NCI-H460 (cell line): ENCODE results near the gene ACE. TPM values are rescaled to one million over a fixed set of nuclear protein-coding genes. Genes with fewer than 3 reads are reported as not detected.

Experiments used
- total RNA-seq: library from RNA; depleted of rRNA; stranded (reverse); fragments of >200 nt; shearing (Covaris generic); gene quantifications from 2 replicates; pipeline ENCODE4 v1.2.3, GENCODE V29; 2014; rRNA removed

The ACE gene
- total RNA-seq, 1 experiment from 2014 or later: 0.22 TPM

Other genes starting within 250 kb of the ACE start
- gene CYB561, start 30.8 kb upstream of the ACE start, total RNA-seq: 15.4 and 17.4 TPM in 2 replicates
- not detected in 2 replicates for gene KCNH6, start 46.3 kb downstream of the ACE start, total RNA-seq
- 39.1 and 39.8 TPM in 2 replicates for gene DCAF7, start 73.4 kb downstream of the ACE start, total RNA-seq
- gene TACO1, start 123.8 kb downstream of the ACE start, total RNA-seq: 33.0 and 34.0 TPM in 2 replicates
- 8.5 and 8.7 TPM in 2 replicates for gene MAP3K3, start 145.4 kb downstream of the ACE start, total RNA-seq
- gene LIMD2, start 223.1 kb downstream of the ACE start, total RNA-seq: 1.1 and 2.0 TPM in 2 replicates